SKM-1 treated with dmso at 0.1 percent for 144 hours (cell line): ENCODE data around the gene TTC7B.

Experiments used
- DNase-seq: peaks from one replicate; lab custom pipeline; 2025; ENCODE audit not compliant: unreplicated experiment; lab: John Stamatoyannopoulos, UW

Gene TTC7B

GRCh38 chr14:90717916-90718315, 98.3 kb downstream of the TTC7B start:
- no peak for DNase-seq

- DNase-seq, result no peak
These were observed 100.2 kb downstream of the TTC7B start for GRCh38 chr14:90715993-90716392.

GRCh38 chr14:90715495-90715894, 100.7 kb downstream of the TTC7B start:
- DNase-seq, result no peak

- no peak for DNase-seq
These were observed 101.4 kb downstream of the TTC7B start for GRCh38 chr14:90714811-90715210.

GRCh38 chr14:90704738-90705392, 111.4 kb downstream of the TTC7B start:
- DNase-seq, result no peak

- DNase-seq, result no peak
These were observed 112.1 kb downstream of the TTC7B start for GRCh38 chr14:90703841-90704737.

- no peak for DNase-seq
These were observed 115.1 kb downstream of the TTC7B start for GRCh38 chr14:90700933-90701776.

GRCh38 chr14:90699016-90699415, 117.2 kb downstream of the TTC7B start:
- DNase-seq, result no peak

- no peak for DNase-seq
These were observed 117.8 kb downstream of the TTC7B start for GRCh38 chr14:90698379-90698869.

- DNase-seq, result peak; percentile 24
These were observed 118.5 kb downstream of the TTC7B start for GRCh38 chr14:90697577-90698206.

GRCh38 chr14:90697132-90697531, 119.1 kb downstream of the TTC7B start:
- no peak for DNase-seq

- no peak for DNase-seq
These were observed 119.5 kb downstream of the TTC7B start for GRCh38 chr14:90696720-90697119.

GRCh38 chr14:90695997-90696660, 120.1 kb downstream of the TTC7B start:
- no peak for DNase-seq

GRCh38 chr14:90693413-90693812, 122.8 kb downstream of the TTC7B start:
- DNase-seq, result no peak

- DNase-seq, result no peak
These were observed 123.4 kb downstream of the TTC7B start for GRCh38 chr14:90692826-90693225.

GRCh38 chr14:90692061-90692460, 124.2 kb downstream of the TTC7B start:
- DNase-seq, result no peak

GRCh38 chr14:90691627-90692026, 124.6 kb downstream of the TTC7B start:
- DNase-seq, result no peak

- DNase-seq, result no peak
These were observed 128.6 kb downstream of the TTC7B start for GRCh38 chr14:90687680-90688079.

GRCh38 chr14:90682615-90683014, 133.6 kb downstream of the TTC7B start:
- no peak for DNase-seq

GRCh38 chr14:90681929-90682328, 134.3 kb downstream of the TTC7B start:
- DNase-seq, result no peak
